ENCODE results near the gene FOXL3. TPM values are rescaled to one million over a fixed set of nuclear protein-coding genes. Genes with fewer than 3 reads are reported as not detected.

Gene FOXL3
- total RNA-seq, 1 donor = not detected

GRCh38 chr7:284762-285722, 4.9 kb upstream of the FOXL3 start:
- TF ChIP-seq CTCF (IDR thresholded peaks at IDR 0.05; ENCODE audit: insufficient read depth, low read depth, low read length) = no peak
- DNase-seq (ENCODE audit: low read depth) = no peak
- no peak overlapping the region for H3K4me3 ChIP-seq (ENCODE audit: low read depth, low read length)

- no peak for TF ChIP-seq CTCF (IDR thresholded peaks at IDR 0.05; ENCODE audit: insufficient read depth, low read depth, low read length)
- no peak for DNase-seq (ENCODE audit: low read depth)
- no peak overlapping the region for H3K4me3 ChIP-seq (ENCODE audit: low read depth, low read length)
Observed at GRCh38 chr7:285731-286130, 4.2 kb upstream of the FOXL3 start.

GRCh38 chr7:286266-286665, 3.7 kb upstream of the FOXL3 start:
- no peak for DNase-seq (ENCODE audit: low read depth)
- no peak for TF ChIP-seq CTCF (IDR thresholded peaks at IDR 0.05; ENCODE audit: insufficient read depth, low read depth, low read length)
- H3K4me3 ChIP-seq (ENCODE audit: low read depth, low read length) = no peak overlapping the region

- no peak for TF ChIP-seq CTCF (IDR thresholded peaks at IDR 0.05; ENCODE audit: insufficient read depth, low read depth, low read length)
- no peak for DNase-seq (ENCODE audit: low read depth)
- no peak overlapping the region for H3K4me3 ChIP-seq (ENCODE audit: low read depth, low read length)
Observed at GRCh38 chr7:288671-289101, 1.3 kb upstream of the FOXL3 start.

- no peak for DNase-seq (ENCODE audit: low read depth)
Observed at GRCh38 chr7:289209-289755, 688 bp upstream of the FOXL3 start.

More at GRCh38 chr7:289209-289755, 688 bp upstream of the FOXL3 start:
- no peak overlapping the region for H3K4me3 ChIP-seq (ENCODE audit: low read depth, low read length)
- no peak for TF ChIP-seq CTCF (IDR thresholded peaks at IDR 0.05; ENCODE audit: insufficient read depth, low read depth, low read length)

Measured in fibroblast of villous mesenchyme (primary cell).